K562 (cell line): ENCODE data around the gene NTM. TPM values are rescaled to one million over a fixed set of nuclear protein-coding genes. Genes with fewer than 3 reads are reported as not detected.

Experiments
- ATAC-seq: fragments of 200-7000 bp; cut with Tn5 transposase; 3 replicates; pipeline ENCODE4 v1.9.1; 2020; ENCODE audit warnings: moderate library complexity
- BruUV-seq: library from RNA; stranded (reverse); fragments of 400-500 nt; replicated peaks from 2 replicates; lab custom pipeline; 2021; lab: Mats Ljungman, UMichigan
- CTCF ChIA-PET: fragments of 300-600 bp; formaldehyde crosslinking; extraction: SDS; loops from one replicate; lab custom pipeline; 2021; ENCODE audit warnings: low intra/inter-chr PET ratio; lab: Yijun Ruan, JAX
- POLR2A ChIA-PET: fragments of 300-600, 350-650 bp; sonication (Branson Sonifier 250); formaldehyde crosslinking; extraction: SDS; loops from one replicate; lab custom pipeline; 2021; ENCODE audit warnings: antibody characterized with exemption, inconsistent platforms; lab: Yijun Ruan, JAX
- DNase-seq, 4 experiments: peaks; one replicate each; pipeline versions ENCODE4 v3.0.0 to v3.0.0-alpha.2; 2011 to 2018; ENCODE audit warnings: low spot score in 3 of 4, mixed read lengths in 3 of 4; ENCODE audit errors: extremely low read depth in 1 of 4
- FAIRE-seq: peaks from 2 replicates; lab custom pipeline; 2011; peaks lifted over from hg19 to GRCh38; lab: Jason Lieb, UNC
- H2AFZ ChIP-seq: 2 replicates; pipeline ENCODE4 v1.6.0; 2011; ENCODE audit warnings: low read depth, low read length, control low read depth, inconsistent platforms
- H3K27ac ChIP-seq: fragments of 200-600 bp; 3 replicates; pipeline ENCODE4 v1.8.0; 2011; ENCODE audit warnings: low read depth, mild to moderate bottlenecking, control low read depth, inconsistent platforms, low read length, moderate library complexity, mixed read lengths; ENCODE audit errors: extremely low read depth
- H3K27me3 ChIP-seq, 2 experiments: fragments of 300-600 bp in 1 of 2; 2 replicates in 1 of 2; 3 replicates in 1 of 2; pipeline versions ENCODE4 v1.6.0 to v1.8.0; 2011; ENCODE audit warnings: inconsistent platforms in 2 of 2, low read length in 2 of 2, mild to moderate bottlenecking in 1 of 2, mixed read lengths in 1 of 2, moderate library complexity in 1 of 2; ENCODE audit not compliant: control insufficient read depth in 2 of 2, insufficient read depth in 2 of 2
- H3K36me3 ChIP-seq: fragments of 300-600 bp; 3 replicates; pipeline ENCODE4 v1.8.0; 2011; ENCODE audit warnings: mild to moderate bottlenecking, low read length, inconsistent platforms; ENCODE audit not compliant: control insufficient read depth, insufficient read depth
- H3K4me1 ChIP-seq, 2 experiments: fragments of 200-600 bp in 1 of 2; replicated peaks in 1 of 2; 2 replicates in 1 of 2; 3 replicates in 1 of 2; pipeline versions ENCODE4 v1.5.1 to v1.8.0; 2011; ENCODE audit warnings: inconsistent platforms in 2 of 2, low read length in 2 of 2, mild to moderate bottlenecking in 1 of 2, mixed read lengths in 1 of 2, moderate library complexity in 1 of 2; ENCODE audit not compliant: control insufficient read depth in 2 of 2, insufficient read depth in 2 of 2
- H3K4me2 ChIP-seq: 2 replicates; pipeline ENCODE4 v1.6.1; 2011; ENCODE audit warnings: low read length, control low read depth, inconsistent platforms, mixed read lengths; ENCODE audit not compliant: insufficient read depth
- H3K4me3 ChIP-seq: fragments of 200-600 bp; sonication (generic), shearing (Covaris generic); 2 replicates; pipeline ENCODE4 v1.5.1; 2016; ENCODE audit warnings: control low read depth, inconsistent platforms
- H3K79me2 ChIP-seq: fragments of 200-600 bp; 3 replicates; pipeline ENCODE4 v1.8.0; 2011; ENCODE audit warnings: low read length, inconsistent platforms; ENCODE audit not compliant: control insufficient read depth, insufficient read depth
- H3K9ac ChIP-seq, 2 experiments: 2 replicates each; pipeline versions ENCODE4 v1.6.0 to v1.6.1; 2011; ENCODE audit warnings: low read depth in 2 of 2, low read length in 2 of 2, control low read depth in 1 of 2, inconsistent platforms in 1 of 2, mild to moderate bottlenecking in 1 of 2, mixed read lengths in 1 of 2; ENCODE audit not compliant: insufficient read depth in 1 of 2
- H3K9me1 ChIP-seq: one replicate; pipeline ENCODE4 v1.6.0; 2011; ENCODE audit warnings: inconsistent platforms, mild to moderate bottlenecking, low read length, moderate library complexity; ENCODE audit not compliant: control insufficient read depth, insufficient read depth
- H3K9me3 ChIP-seq: replicated peaks from 2 replicates; pipeline ENCODE4 v1.5.1; 2011; ENCODE audit warnings: low read depth, low read length, inconsistent platforms; ENCODE audit not compliant: control insufficient read depth, insufficient read depth
- H4K20me1 ChIP-seq: replicated peaks from 2 replicates; pipeline ENCODE4 v1.6.1; 2011; ENCODE audit warnings: low read length, inconsistent platforms, mixed read lengths; ENCODE audit not compliant: control insufficient read depth, insufficient read depth
- BHLHE40 ChIP-seq: IDR thresholded peaks from 2 replicates; pipeline ENCODE4 v1.6.1; 2011; ENCODE audit warnings: low read length, improper control_type of control experiment
- CBFA2T2 ChIP-seq: fragments of 450-650 bp; conservative IDR thresholded peaks from 2 replicates; pipeline ENCODE4 v1.6.1; 2017; ENCODE audit warnings: mild to moderate bottlenecking
- CBX8 ChIP-seq: fragments of 200-600 bp; sonication (generic); IDR thresholded peaks from 2 replicates; pipeline ENCODE4 v1.6.1; 2012; ENCODE audit warnings: borderline replicate concordance, mixed run types, low read depth, mild to moderate bottlenecking, moderate library complexity, mixed read lengths, low read length, control low read depth, inconsistent platforms; ENCODE audit not compliant: poor library complexity, severe bottlenecking; ENCODE audit errors: extremely low read depth
- ETS1 ChIP-seq: conservative IDR thresholded peaks from 2 replicates; pipeline ENCODE4 v1.6.1; 2011; ENCODE audit warnings: low read depth, mild to moderate bottlenecking, low read length; ENCODE audit not compliant: control insufficient read depth
- HMG20A ChIP-seq: fragments of 450-650 bp; formaldehyde crosslinking; conservative IDR thresholded peaks from 2 replicates; pipeline ENCODE4 v1.4.0; 2020; ENCODE audit warnings: mild to moderate bottlenecking, mixed read lengths
- JUN ChIP-seq, 2 experiments: sonication (generic) in 1 of 2; formaldehyde crosslinking in 1 of 2; IDR thresholded peaks; 2 replicates each; pipeline versions ENCODE4 v1.6.1 to v1.8.0; 2012 to 2022; ENCODE audit warnings: borderline replicate concordance in 2 of 2, mild to moderate bottlenecking in 2 of 2, improper control_type of control experiment in 1 of 2, low read depth in 1 of 2, low read length in 1 of 2, missing genetic modification reagents in 1 of 2
- MTA2 ChIP-seq: fragments of 450-650 bp; IDR thresholded peaks from 2 replicates; pipeline ENCODE4 v1.6.1; 2016; ENCODE audit warnings: low read depth
- PHTF2 ChIP-seq: fragments of 250-450 bp; sonication (Bioruptor Pico); IDR thresholded peaks from 2 replicates; pipeline ENCODE4 v1.5.0; 2021; ENCODE audit warnings: mild to moderate bottlenecking
- PYGO2 ChIP-seq: fragments of 450-650 bp; IDR thresholded peaks from 2 replicates; pipeline ENCODE4 v1.6.1; 2016; ENCODE audit warnings: mild to moderate bottlenecking, missing genetic modification characterization, moderate library complexity, missing compliant biosample characterization
- RNF219 ChIP-seq: fragments of 250-450 bp; sonication (Bioruptor Pico); IDR thresholded peaks from 2 replicates; pipeline ENCODE4 v1.5.0; 2022; ENCODE audit warnings: mild to moderate bottlenecking
- SMAD1 ChIP-seq: fragments of 150-350 bp; IDR thresholded peaks from 2 replicates; pipeline ENCODE4 v1.6.1; 2014; ENCODE audit warnings: low read length, low read depth; ENCODE audit not compliant: partially characterized antibody
- SP1 ChIP-seq: sonication (generic); formaldehyde crosslinking; IDR thresholded peaks from 2 replicates; pipeline ENCODE4 v1.8.1; 2022; ENCODE audit warnings: mild to moderate bottlenecking, missing genetic modification reagents
- ZNF354B ChIP-seq: fragments of 250-450 bp; sonication (Bioruptor Pico); IDR thresholded peaks from 2 replicates; pipeline ENCODE4 v1.4.0; 2020
- WGBS: fragments of 100-300 bp; shearing (Covaris generic); methylation state at CpG from one replicate; pipeline ENCODE4 v1.1.6; 2016; ENCODE audit warnings: low coverage, mixed read lengths; ENCODE audit not compliant: insufficient coverage; ENCODE audit errors: missing lambda C conversion rate; 5-methylcytosine and 5-hydroxymethylcytosine counted together
- in situ Hi-C: fragments of 300-500 bp; cut with MboI; formaldehyde crosslinking; loops from 4 replicates; pipeline ENCODE4 v1.15.0; 2018; ENCODE audit warnings: inconsistent platforms, mixed read lengths
- intact Hi-C: fragments of 100-400 bp; cut with micrococcal nuclease; formaldehyde crosslinking; loops from 2 replicates; pipeline ENCODE4 v1.14.2; 2022
- polyA plus RNA-seq, 8 experiments: library from polyadenylated mRNA; depleted of rRNA in 4 of 8; stranded (reverse) in 5 of 8; unstranded in 3 of 8; fragments of >200 nt; fragmentation: Nextera tagmentation in 2 of 8; fragmentation: Illumina TruSeq in 1 of 8; extraction: Ambion mirVana in 2 of 8; extraction: Trizol in 1 of 8; gene quantifications; 2 replicates each; pipeline versions ENCODE4 v1.2.1 to v1.2.3, GENCODE V29; 2011 to 2014; ENCODE audit warnings: inconsistent platforms in 1 of 8, missing spikeins in 1 of 8
- total RNA-seq, 7 experiments: library from RNA; depleted of rRNA in 6 of 7; stranded (reverse); fragments of >200 nt in 6 of 7; fragmentation: Illumina TruSeq in 2 of 7; extraction: Trizol in 2 of 7; gene quantifications; 2 replicates each; pipeline versions ENCODE4 v1.2.1 to v1.2.3, GENCODE V29; 2011 to 2021; ENCODE audit warnings: low replicate concordance in 1 of 7
- TF ChIP-seq, protein P1 (sequence below): fragments of 200-400 bp; formaldehyde crosslinking; IDR thresholded peaks from 2 replicates; pipeline ENCODE4 v1.6.1; 2017; ENCODE audit warnings: mild to moderate bottlenecking, low read depth, low read length, moderate library complexity
- TF ChIP-seq, protein P2 (sequence below): sonication (generic); formaldehyde crosslinking; IDR thresholded peaks from 2 replicates; pipeline ENCODE4 v1.8.0; 2022; ENCODE audit warnings: mild to moderate bottlenecking, missing genetic modification reagents, borderline replicate concordance

NTM gene
- total and polyA plus RNA-seq, 9 of the 15 experiments (the other 6 are each of a cell fraction or from before 2014, with no cell fraction given), result not detected

DNA sequence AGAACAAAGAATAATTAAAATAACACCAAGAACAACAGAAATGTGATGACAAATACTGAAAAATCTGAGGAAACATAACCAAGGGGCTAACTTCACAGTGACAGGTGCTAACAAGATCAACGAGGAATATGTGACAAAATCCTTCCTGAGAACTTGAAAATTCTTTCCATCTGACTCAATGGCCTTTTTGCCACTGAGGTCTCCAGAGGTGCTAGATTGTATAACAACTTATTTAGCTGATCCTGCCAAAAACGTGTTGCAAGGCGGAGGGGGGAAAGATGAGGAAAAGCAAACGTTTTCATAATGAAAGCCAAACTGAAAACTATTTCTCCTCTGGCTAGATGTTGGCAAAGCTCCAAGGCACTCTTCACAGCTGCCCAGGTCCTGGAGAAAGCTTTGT, 364.5 kb downstream of the NTM start (continued):
- TF ChIP-seq CBX8 (no peak), PHTF2 (no peak), PYGO2 (tag) (no peak), MTA2 (no peak), ZNF354B (CRISPR knock-in tag) (no peak), BHLHE40 (no peak), SP1 (CRISPR knock-in tag) (no peak), HMG20A (CRISPR knock-in tag) (no peak), JUN (IDR thresholded peaks at IDR 0.05; ENCODE audit: borderline replicate concordance, low read depth, low read length) (no peak), JUN (CRISPR knock-in tag; IDR thresholded peaks at IDR 0.05; ENCODE audit: borderline replicate concordance) (no peak)
- TF ChIP-seq, protein P1, sequence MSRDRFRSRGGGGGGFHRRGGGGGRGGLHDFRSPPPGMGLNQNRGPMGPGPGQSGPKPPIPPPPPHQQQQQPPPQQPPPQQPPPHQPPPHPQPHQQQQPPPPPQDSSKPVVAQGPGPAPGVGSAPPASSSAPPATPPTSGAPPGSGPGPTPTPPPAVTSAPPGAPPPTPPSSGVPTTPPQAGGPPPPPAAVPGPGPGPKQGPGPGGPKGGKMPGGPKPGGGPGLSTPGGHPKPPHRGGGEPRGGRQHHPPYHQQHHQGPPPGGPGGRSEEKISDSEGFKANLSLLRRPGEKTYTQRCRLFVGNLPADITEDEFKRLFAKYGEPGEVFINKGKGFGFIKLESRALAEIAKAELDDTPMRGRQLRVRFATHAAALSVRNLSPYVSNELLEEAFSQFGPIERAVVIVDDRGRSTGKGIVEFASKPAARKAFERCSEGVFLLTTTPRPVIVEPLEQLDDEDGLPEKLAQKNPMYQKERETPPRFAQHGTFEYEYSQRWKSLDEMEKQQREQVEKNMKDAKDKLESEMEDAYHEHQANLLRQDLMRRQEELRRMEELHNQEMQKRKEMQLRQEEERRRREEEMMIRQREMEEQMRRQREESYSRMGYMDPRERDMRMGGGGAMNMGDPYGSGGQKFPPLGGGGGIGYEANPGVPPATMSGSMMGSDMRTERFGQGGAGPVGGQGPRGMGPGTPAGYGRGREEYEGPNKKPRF, result no peak

- H3K4me1 ChIP-seq, result no peaks in the 10 kb centered on the region
- no peak overlapping the region for H3K4me2 ChIP-seq
- no peak for ATAC-seq
- no peaks in the 10 kb centered on the region for H3K9me3 ChIP-seq
- H2AFZ ChIP-seq, result no peak overlapping the region
- ChIA-PET CTCF (no interaction called here), POLR2A (no interaction called here)
- no peaks in the 10 kb centered on the region for H3K9me1 ChIP-seq
- no peak for FAIRE-seq
- no peaks in the 10 kb centered on the region for H4K20me1 ChIP-seq
- intact Hi-C loops (no loop called here), in situ Hi-C loops (no loop called here)
- no peak overlapping the region for H3K27ac ChIP-seq
- no peaks in the 10 kb centered on the region for H3K36me3 ChIP-seq
- WGBS, result 0% methylated on average over 7 of the region's 7 CpGs
- BruUV-seq, result no TSS peak
- no peak overlapping the region for H3K9ac ChIP-seq
- no peak overlapping the region for H3K4me3 ChIP-seq
- DNase-seq, result no peak
- H3K79me2 ChIP-seq, result no peaks in the 10 kb centered on the region
- H3K27me3 ChIP-seq, result no peaks in the 10 kb centered on the region
- no peak for TF ChIP-seq ETS1
- no peak for TF ChIP-seq SMAD1
- no peak for TF ChIP-seq RNF219 (CRISPR knock-in tag)
- TF ChIP-seq CBFA2T2, result no peak
- TF ChIP-seq, protein P2, sequence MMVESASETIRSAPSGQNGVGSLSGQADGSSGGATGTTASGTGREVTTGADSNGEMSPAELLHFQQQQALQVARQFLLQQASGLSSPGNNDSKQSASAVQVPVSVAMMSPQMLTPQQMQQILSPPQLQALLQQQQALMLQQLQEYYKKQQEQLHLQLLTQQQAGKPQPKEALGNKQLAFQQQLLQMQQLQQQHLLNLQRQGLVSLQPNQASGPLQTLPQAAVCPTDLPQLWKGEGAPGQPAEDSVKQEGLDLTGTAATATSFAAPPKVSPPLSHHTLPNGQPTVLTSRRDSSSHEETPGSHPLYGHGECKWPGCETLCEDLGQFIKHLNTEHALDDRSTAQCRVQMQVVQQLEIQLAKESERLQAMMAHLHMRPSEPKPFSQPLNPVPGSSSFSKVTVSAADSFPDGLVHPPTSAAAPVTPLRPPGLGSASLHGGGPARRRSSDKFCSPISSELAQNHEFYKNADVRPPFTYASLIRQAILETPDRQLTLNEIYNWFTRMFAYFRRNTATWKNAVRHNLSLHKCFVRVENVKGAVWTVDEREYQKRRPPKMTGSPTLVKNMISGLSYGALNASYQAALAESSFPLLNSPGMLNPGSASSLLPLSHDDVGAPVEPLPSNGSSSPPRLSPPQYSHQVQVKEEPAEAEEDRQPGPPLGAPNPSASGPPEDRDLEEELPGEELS (CRISPR knock-in tag), result no peak
These were observed 366.9 kb downstream of the NTM start for GRCh38 chr11:131737357-131737756.
